NOMO-1 (cell line): ENCODE results near the gene BCL2.

Experiments used
- DNase-seq, 2 experiments: peaks; one replicate each; lab custom pipeline; 2025; ENCODE audit not compliant: unreplicated experiment in 2 of 2; lab: John Stamatoyannopoulos, UW

BCL2 gene

GRCh38 chr18:63312019-63312409 lies 7.6 kb downstream of the BCL2 start:
- DNase-seq, result no peak

DNA sequence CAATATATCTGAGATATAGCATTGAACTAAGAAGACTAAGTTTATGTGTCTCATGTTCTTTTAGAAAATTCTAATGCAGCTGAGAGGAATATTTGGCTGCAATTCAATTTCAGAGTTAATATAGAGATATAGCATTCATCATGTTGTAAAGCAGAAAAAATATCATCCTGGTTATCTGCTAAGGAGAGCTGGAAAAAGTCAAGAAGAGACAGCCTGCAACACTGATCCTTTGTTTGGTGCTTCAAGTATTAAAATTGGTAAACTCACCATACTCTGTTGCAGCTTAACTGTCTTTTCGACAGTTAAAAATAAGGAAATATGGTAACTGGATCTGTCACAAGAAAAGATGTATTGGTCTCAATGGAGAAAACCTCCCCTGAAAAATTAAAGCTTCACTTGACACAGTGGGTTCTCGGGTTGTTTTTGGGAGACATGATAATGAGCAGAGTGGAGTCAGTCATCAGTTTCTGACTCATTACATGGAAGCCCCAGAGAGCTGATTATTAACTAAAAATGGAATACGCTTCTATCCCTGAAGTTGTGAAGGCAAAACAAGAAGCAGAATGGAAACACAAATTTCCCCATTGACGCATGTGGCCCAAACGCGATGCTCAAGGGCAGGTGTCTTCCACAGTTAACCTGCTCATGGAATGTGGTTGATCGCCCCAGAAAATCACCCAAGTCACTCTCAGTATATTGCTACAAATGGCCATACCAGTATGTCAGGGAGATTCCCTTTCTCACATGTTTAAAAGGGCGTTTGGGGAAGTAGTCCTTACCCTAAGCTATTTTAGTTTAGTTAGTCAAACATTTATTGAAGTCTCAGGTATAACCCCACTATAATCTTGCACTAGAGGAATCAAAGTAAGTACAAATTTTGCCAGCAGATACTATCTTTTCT lies 8.2 kb downstream of the BCL2 start:
- no peak for DNase-seq

DNA sequence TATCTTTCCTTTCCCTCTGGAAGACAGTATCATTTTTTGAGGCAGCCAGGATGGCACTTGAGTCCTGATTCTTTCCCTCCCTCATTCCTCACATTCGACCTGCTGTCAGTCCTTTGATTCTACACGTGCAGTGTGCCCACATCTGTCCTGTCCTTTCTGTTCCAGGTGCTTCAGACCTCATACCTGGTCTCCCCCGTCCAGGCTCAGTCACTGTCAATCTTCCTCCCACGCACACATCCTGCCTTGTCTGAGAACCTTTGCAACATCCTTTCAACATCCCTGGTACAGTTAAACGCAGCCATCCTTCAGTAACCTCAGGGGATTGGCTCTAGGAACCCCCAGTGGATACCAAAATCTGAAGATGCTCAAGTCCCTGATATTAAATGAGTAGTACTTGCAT lies 10.1 kb downstream of the BCL2 start:
- no peak for DNase-seq

- no peak for DNase-seq
Observed at GRCh38 chr18:63307551-63308200, 11.9 kb downstream of the BCL2 start.

DNA sequence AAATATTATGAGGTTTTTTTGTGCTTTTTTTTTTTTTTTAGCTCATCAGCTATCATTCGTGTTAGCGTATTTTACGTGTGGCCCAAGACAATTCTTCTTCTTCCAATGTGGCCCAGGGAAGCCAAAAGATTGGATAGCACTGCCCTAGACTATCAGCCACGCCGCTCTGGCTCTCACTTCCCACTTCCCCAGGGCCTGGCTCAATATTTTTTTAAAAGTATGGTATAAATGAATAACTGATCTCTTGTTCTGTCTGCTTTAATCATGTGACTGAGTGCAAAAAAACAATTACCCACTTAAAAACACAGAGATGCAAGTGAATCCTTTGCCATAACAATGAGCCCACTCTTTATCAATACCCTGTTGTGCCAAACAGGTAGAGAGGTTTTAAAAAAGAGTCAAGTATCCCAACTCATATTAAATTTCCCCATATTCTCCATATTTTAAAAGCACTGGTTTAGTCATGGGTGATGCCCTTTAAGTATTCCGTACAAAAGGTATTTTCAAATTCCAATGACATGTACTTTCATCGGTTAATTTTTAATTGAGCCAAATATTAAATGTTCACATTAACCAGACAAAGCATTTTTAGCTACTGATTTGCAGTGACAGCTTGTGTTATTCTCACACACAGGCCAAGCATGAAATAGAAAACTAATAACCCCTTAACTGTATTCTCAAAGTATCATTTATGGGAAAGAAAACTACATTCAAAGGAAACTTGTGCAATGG lies 12.6 kb downstream of the BCL2 start:
- DNase-seq, result no peak

- no peak for DNase-seq
Observed at GRCh38 chr18:63306249-63306648, 13.3 kb downstream of the BCL2 start.

DNA sequence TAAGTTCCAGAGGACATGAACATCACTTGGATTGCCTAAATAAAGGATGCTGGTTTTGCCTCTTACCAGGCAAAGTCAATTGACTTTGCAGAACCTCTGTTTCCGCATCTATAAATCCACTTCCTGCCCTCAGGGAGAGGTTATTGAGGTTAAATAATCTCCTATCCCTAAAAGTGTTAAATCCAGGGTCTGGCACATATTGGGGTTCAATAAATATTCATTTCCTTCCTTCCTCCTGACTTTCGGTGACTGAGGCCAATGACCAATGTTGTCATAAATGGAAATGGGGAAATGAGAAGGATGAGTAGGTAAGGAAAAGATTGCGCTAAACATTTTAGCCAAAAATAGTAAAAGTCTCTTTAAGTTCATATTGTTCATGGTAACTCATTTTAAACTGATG lies 16.0 kb downstream of the BCL2 start:
- peak; percentile 14 to 68 for DNase-seq

DNA sequence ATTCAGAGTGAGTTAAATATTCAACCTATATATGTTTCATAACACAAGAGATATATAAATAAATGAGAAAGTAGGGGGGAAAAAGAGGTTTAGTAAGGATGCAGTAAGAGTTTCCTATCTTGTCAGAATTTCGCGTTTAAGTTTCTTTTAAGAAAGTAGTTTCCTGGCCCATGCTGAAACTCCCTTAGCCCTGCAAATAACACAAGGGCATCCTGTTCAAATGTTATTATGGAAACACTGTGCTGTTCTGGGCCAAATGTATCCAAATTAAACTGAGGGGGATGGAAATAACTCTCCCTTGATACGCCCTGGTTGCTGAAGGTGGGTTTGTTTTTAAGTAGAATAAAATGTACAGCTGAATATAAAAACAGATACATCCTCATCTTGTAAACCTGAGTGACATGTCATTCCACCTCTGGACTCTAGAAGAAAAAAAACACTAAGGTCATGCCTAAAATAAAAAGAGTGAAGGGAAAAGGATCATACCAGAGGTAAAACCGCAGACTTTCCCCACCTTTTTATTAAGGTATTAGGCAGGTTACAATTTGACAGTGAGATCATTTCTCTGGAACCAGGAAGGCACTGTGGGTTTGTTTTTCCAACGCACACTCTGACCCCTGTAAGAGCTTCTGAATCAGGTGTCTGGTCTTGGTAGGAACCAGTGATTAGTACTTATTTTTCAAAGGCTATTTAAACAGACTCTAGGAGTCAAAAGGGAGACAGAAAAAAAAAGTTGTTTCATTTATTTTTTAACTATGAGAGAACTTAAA lies 16.7 kb downstream of the BCL2 start:
- DNase-seq, result no peak

GRCh38 chr18:63302220-63302619 lies 17.3 kb downstream of the BCL2 start:
- DNase-seq, result no peak

DNA sequence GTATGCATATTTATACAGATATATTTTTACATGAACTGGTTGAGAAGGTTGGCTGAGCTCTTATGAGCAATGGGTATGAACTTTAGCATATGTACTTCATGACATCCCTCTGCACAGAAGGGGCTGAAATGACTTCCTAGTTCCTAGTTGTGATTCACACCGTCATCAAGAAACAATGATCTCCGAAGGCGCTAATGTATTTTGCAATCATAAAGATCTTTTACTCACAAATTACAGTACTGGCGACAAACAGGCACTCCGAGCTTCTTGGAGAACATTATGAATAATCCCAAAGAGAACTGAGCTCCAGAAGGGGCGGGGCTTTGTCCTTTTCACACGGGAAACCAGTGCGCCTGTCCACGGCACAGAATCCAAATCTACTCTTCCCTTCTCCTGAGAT lies 18.1 kb downstream of the BCL2 start:
- peak; percentile 34 to 84 for DNase-seq

GRCh38 chr18:63299837-63300745 lies 19.5 kb downstream of the BCL2 start:
- no peak for DNase-seq

- DNase-seq, result no peak
Observed at GRCh38 chr18:63298400-63299365, 20.9 kb downstream of the BCL2 start.

GRCh38 chr18:63297687-63298399 lies 21.7 kb downstream of the BCL2 start:
- DNase-seq, result no peak

DNA sequence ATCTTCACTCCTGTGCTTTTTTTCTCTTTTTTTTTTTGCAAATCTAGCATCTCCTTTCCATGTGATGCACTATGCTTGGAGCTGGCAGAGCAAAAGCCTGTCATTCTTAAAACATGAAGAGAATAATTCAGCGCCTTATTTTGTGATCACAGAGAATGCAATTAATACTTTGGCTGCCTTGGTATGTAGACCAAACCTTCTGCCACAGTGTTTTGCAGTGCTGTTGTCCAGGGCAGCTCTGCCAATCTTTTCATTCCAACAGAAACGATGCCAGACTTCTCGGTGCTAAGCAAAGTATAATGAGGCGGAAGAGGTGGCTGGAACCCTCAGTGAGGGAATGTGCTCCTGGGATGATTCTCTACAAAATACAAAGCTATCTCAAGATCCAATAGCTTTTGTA lies 25.6 kb downstream of the BCL2 start:
- DNase-seq, result no peak

- peak; percentile 62 to 64 for DNase-seq
Observed at GRCh38 chr18:63292831-63293683, 26.5 kb downstream of the BCL2 start.

GRCh38 chr18:63291278-63291677 lies 28.3 kb downstream of the BCL2 start:
- DNase-seq, result no peak

DNA sequence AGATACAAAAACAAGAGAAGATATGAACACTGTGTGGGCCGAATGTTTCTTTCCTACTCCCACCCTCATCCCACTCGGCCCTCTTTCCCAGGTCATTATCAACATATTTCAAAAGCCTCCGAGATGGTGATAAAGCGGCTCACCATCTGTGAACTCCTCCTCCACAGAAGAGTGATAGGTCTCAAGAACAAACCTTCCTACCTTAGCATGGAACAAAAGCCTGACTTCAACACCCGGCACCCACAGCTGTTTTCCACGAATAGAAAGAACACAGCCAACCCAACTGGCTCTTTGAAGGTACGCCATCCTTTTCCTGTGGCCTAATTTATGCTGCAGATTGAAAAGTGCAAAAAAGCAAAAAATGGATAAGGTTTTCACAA lies 28.8 kb downstream of the BCL2 start:
- no peak for DNase-seq
